ENCODE results near the gene CERS6.

The CERS6 gene

DNA sequence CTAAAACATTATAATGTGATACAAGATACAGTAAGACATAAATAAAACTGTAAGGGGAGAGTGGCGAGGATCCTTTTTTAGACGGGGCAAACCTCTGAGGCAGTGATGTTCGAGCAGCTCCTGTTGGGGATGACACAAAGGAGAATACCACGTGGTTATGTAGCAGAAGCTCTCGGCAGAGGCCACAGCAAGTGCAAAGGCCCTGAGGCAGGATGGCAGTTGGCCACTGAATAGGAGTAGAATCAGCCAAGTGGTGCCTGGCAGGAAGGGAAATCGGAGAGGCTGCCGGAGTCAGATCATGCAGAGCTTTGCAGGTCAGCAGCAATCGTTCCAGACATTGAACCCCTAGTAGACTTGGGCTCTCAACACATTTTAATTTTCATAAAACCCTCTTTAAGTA lies 365.5 kb downstream of the CERS6 start:
- TF ChIP-seq, protein P1, sequence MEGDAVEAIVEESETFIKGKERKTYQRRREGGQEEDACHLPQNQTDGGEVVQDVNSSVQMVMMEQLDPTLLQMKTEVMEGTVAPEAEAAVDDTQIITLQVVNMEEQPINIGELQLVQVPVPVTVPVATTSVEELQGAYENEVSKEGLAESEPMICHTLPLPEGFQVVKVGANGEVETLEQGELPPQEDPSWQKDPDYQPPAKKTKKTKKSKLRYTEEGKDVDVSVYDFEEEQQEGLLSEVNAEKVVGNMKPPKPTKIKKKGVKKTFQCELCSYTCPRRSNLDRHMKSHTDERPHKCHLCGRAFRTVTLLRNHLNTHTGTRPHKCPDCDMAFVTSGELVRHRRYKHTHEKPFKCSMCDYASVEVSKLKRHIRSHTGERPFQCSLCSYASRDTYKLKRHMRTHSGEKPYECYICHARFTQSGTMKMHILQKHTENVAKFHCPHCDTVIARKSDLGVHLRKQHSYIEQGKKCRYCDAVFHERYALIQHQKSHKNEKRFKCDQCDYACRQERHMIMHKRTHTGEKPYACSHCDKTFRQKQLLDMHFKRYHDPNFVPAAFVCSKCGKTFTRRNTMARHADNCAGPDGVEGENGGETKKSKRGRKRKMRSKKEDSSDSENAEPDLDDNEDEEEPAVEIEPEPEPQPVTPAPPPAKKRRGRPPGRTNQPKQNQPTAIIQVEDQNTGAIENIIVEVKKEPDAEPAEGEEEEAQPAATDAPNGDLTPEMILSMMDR (IDR thresholded peaks at IDR 0.05), result no peak

DNA sequence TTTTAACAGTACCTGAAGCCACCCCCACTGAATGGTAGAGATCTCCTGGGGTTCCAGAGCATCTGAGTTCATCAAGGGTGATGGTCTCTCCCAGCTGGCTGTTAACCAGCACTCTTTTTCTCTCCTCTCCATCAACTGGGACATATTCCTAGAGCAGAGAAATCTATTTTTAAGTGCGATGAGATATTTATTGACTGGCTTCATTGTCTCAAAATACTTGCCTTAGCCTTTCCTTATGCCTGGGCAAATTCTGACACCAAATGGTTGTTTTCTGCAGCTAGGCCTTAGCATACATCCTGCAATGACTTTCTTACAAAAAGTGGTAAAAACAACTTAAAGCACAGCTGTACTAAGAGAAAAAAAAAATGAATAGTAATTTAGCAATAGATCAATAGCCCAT lies 365.9 kb downstream of the CERS6 start:
- TF ChIP-seq, protein P1 (IDR thresholded peaks at IDR 0.05), result no peak

Data from LNCAP (cell line).